WTC11 (cell line): ENCODE results near the gene LBHD2.

ENCODE experiments used
- CREB1 ChIP-seq: sonication (generic); formaldehyde crosslinking; IDR thresholded peaks from 2 replicates; pipeline ENCODE4 v1.8.0; 2023; ENCODE audit warnings: mild to moderate bottlenecking, missing genetic modification reagents
- ESRRA ChIP-seq: sonication (generic); formaldehyde crosslinking; IDR thresholded peaks from 2 replicates; pipeline ENCODE4 v1.8.1; 2022; ENCODE audit warnings: mild to moderate bottlenecking, missing genetic modification reagents, borderline replicate concordance
- FOXJ3 ChIP-seq: sonication (generic); formaldehyde crosslinking; IDR thresholded peaks from 2 replicates; pipeline ENCODE4 v1.9.0; 2021; ENCODE audit warnings: missing genetic modification reagents, mild to moderate bottlenecking, borderline replicate concordance
- FOXP1 ChIP-seq: sonication (generic); formaldehyde crosslinking; IDR thresholded peaks from 2 replicates; pipeline ENCODE4 v1.8.0; 2022; ENCODE audit warnings: missing genetic modification reagents, mild to moderate bottlenecking, moderate library complexity, borderline replicate concordance
- JUN ChIP-seq: sonication (generic); formaldehyde crosslinking; IDR thresholded peaks from 2 replicates; pipeline ENCODE4 v1.8.0; 2023; ENCODE audit warnings: mild to moderate bottlenecking, missing genetic modification reagents
- NFE2L1 ChIP-seq: sonication (generic); formaldehyde crosslinking; IDR thresholded peaks from 2 replicates; pipeline ENCODE4 v1.8.1; 2023; ENCODE audit warnings: missing genetic modification reagents
- TEAD1 ChIP-seq: sonication (generic); formaldehyde crosslinking; IDR thresholded peaks from 2 replicates; pipeline ENCODE4 v1.8.0; 2022; ENCODE audit warnings: mild to moderate bottlenecking, missing genetic modification reagents
- TF ChIP-seq, protein P1 (sequence below): sonication (generic); formaldehyde crosslinking; IDR thresholded peaks from 2 replicates; pipeline ENCODE4 v1.8.1; 2023; ENCODE audit warnings: mild to moderate bottlenecking, missing genetic modification reagents, borderline replicate concordance
- TF ChIP-seq, protein P2 (sequence below): fragments of 200-600 bp; IDR thresholded peaks from 2 replicates; pipeline ENCODE4 v1.8.0; 2022; ENCODE audit warnings: antibody characterized with exemption

DNA sequence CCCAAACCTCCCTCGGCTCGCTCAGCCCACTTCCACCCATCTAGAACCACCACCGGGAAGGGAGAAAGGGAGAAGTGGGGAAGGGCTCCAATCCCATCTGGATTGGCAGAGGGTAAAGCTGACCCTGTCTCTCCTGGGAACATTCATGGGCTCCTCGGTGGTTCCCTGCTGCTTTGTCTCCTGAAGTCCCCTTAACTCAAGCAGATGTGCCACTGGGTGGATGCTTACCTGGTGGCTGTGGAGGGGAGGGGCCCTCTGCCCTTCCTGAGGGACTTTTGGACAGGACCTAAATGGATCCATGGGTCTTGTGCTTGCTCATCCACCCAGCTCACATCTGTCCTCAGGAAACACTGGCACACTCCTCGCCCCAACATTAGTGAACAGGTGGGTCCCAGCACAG lies 24.5 kb upstream of the LBHD2 start:
- no peak for TF ChIP-seq JUN (CRISPR knock-in tag)
- no peak for TF ChIP-seq NFE2L1
- TF ChIP-seq ESRRA: no peak
- TF ChIP-seq FOXP1 (CRISPR knock-in tag): no peak
- no peak for TF ChIP-seq FOXJ3 (CRISPR knock-in tag)
- TF ChIP-seq, protein P1, sequence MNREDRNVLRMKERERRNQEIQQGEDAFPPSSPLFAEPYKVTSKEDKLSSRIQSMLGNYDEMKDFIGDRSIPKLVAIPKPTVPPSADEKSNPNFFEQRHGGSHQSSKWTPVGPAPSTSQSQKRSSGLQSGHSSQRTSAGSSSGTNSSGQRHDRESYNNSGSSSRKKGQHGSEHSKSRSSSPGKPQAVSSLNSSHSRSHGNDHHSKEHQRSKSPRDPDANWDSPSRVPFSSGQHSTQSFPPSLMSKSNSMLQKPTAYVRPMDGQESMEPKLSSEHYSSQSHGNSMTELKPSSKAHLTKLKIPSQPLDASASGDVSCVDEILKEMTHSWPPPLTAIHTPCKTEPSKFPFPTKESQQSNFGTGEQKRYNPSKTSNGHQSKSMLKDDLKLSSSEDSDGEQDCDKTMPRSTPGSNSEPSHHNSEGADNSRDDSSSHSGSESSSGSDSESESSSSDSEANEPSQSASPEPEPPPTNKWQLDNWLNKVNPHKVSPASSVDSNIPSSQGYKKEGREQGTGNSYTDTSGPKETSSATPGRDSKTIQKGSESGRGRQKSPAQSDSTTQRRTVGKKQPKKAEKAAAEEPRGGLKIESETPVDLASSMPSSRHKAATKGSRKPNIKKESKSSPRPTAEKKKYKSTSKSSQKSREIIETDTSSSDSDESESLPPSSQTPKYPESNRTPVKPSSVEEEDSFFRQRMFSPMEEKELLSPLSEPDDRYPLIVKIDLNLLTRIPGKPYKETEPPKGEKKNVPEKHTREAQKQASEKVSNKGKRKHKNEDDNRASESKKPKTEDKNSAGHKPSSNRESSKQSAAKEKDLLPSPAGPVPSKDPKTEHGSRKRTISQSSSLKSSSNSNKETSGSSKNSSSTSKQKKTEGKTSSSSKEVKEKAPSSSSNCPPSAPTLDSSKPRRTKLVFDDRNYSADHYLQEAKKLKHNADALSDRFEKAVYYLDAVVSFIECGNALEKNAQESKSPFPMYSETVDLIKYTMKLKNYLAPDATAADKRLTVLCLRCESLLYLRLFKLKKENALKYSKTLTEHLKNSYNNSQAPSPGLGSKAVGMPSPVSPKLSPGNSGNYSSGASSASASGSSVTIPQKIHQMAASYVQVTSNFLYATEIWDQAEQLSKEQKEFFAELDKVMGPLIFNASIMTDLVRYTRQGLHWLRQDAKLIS (CRISPR knock-in tag): no peak
- TF ChIP-seq, protein P2, sequence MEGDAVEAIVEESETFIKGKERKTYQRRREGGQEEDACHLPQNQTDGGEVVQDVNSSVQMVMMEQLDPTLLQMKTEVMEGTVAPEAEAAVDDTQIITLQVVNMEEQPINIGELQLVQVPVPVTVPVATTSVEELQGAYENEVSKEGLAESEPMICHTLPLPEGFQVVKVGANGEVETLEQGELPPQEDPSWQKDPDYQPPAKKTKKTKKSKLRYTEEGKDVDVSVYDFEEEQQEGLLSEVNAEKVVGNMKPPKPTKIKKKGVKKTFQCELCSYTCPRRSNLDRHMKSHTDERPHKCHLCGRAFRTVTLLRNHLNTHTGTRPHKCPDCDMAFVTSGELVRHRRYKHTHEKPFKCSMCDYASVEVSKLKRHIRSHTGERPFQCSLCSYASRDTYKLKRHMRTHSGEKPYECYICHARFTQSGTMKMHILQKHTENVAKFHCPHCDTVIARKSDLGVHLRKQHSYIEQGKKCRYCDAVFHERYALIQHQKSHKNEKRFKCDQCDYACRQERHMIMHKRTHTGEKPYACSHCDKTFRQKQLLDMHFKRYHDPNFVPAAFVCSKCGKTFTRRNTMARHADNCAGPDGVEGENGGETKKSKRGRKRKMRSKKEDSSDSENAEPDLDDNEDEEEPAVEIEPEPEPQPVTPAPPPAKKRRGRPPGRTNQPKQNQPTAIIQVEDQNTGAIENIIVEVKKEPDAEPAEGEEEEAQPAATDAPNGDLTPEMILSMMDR: no peak
- TF ChIP-seq CREB1 (CRISPR knock-in tag): no peak
- TF ChIP-seq TEAD1 (CRISPR knock-in tag): no peak
